Measurements from ENCODE around the gene ARHGAP18.

- no peak for TF ChIP-seq CTCF (IDR thresholded peaks at IDR 0.05)
- no peak for TF ChIP-seq EZH2 (IDR thresholded peaks at IDR 0.05)
- no peak for TF ChIP-seq EZH2phosphoT487 (IDR thresholded peaks at IDR 0.05)
These were observed 10.3 kb downstream of the ARHGAP18 start for GRCh38 chr6:129699659-129700058.

Measured in neural progenitor cell (in vitro differentiated cells).